WTC11 (cell line): ENCODE data around the gene SMIM5. TPM values are rescaled to one million over a fixed set of nuclear protein-coding genes. Genes with fewer than 3 reads are reported as not detected.
A peak's percentile ranks its signal among the peaks of the same experiment; 100 is the strongest.

Experiments
- ATAC-seq: fragments of 200-7000 bp; cut with Tn5 transposase; 2 replicates; pipeline ENCODE4 v1.10.0; 2021; ENCODE audit warnings: mild to moderate bottlenecking, moderate library complexity
- CTCF ChIA-PET: fragments of 300-600 bp; sonication (Branson Sonifier 250); formaldehyde crosslinking; loops from one replicate; lab custom pipeline; 2021; ENCODE audit warnings: antibody characterized with exemption; lab: Charles Lee
- POLR2A ChIA-PET: fragments of 350-600 bp; sonication (Branson Sonifier 250); formaldehyde crosslinking; loops from one replicate; lab custom pipeline; 2021; ENCODE audit warnings: antibody characterized with exemption; lab: Charles Lee
- DNase-seq: peaks from one replicate; pipeline ENCODE4 v3.0.0; 2021; ENCODE audit warnings: low spot score
- H3K27ac Mint-ChIP-seq: 2 replicates; pipeline ENCODE4 v1.8.0; 2021; ENCODE audit warnings: mixed read lengths
- H3K27me3 Mint-ChIP-seq: 2 replicates; pipeline ENCODE4 v1.8.0; 2021; ENCODE audit warnings: low read depth, mild to moderate bottlenecking, moderate library complexity, mixed read lengths
- H3K36me3 Mint-ChIP-seq: 2 replicates; pipeline ENCODE4 v1.8.0; 2021; ENCODE audit warnings: mixed read lengths
- H3K4me1 Mint-ChIP-seq: 2 replicates; pipeline ENCODE4 v1.8.0; 2022; ENCODE audit warnings: mixed read lengths
- H3K4me3 Mint-ChIP-seq: 2 replicates; pipeline ENCODE4 v1.8.0; 2021; ENCODE audit warnings: mild to moderate bottlenecking, moderate library complexity, mixed read lengths
- H3K9me3 Mint-ChIP-seq: 2 replicates; pipeline ENCODE4 v1.8.0; 2021; ENCODE audit warnings: mixed read lengths
- AR ChIP-seq: fragments of 250-450 bp; sonication (Bioruptor Pico); IDR thresholded peaks from 2 replicates; pipeline ENCODE4 v1.9.0; 2021; ENCODE audit warnings: mild to moderate bottlenecking
- ATF1 ChIP-seq: sonication (generic); formaldehyde crosslinking; IDR thresholded peaks from 2 replicates; pipeline ENCODE4 v1.8.1; 2023; ENCODE audit warnings: mild to moderate bottlenecking, moderate library complexity, missing genetic modification reagents
- CREM ChIP-seq: sonication (generic); formaldehyde crosslinking; IDR thresholded peaks from 2 replicates; pipeline ENCODE4 v1.8.1; 2022; ENCODE audit warnings: mild to moderate bottlenecking, missing genetic modification reagents, moderate library complexity
- ELF4 ChIP-seq: sonication (generic); formaldehyde crosslinking; IDR thresholded peaks from 2 replicates; pipeline ENCODE4 v1.8.1; 2022; ENCODE audit warnings: low read depth, mild to moderate bottlenecking, moderate library complexity, missing genetic modification reagents
- ESRRA ChIP-seq: sonication (generic); formaldehyde crosslinking; IDR thresholded peaks from 2 replicates; pipeline ENCODE4 v1.8.1; 2022; ENCODE audit warnings: mild to moderate bottlenecking, missing genetic modification reagents, borderline replicate concordance
- FOXP1 ChIP-seq: sonication (generic); formaldehyde crosslinking; IDR thresholded peaks from 2 replicates; pipeline ENCODE4 v1.8.0; 2022; ENCODE audit warnings: missing genetic modification reagents, mild to moderate bottlenecking, moderate library complexity, borderline replicate concordance
- GTF2I ChIP-seq: fragments of 250-450 bp; sonication (Bioruptor Pico); conservative IDR thresholded peaks from 2 replicates; pipeline ENCODE4 v1.4.0; 2021; ENCODE audit warnings: mild to moderate bottlenecking
- JAZF1 ChIP-seq: fragments of 250-450 bp; sonication (Bioruptor Pico); IDR thresholded peaks from 2 replicates; pipeline ENCODE4 v1.9.0; 2021; ENCODE audit warnings: moderate library complexity, mild to moderate bottlenecking, inconsistent platforms
- MAX ChIP-seq: sonication (generic); formaldehyde crosslinking; IDR thresholded peaks from 2 replicates; pipeline ENCODE4 v1.8.0; 2022; ENCODE audit warnings: mild to moderate bottlenecking, missing genetic modification reagents
- PRDM15 ChIP-seq: sonication (generic); formaldehyde crosslinking; IDR thresholded peaks from 2 replicates; pipeline ENCODE4 v1.8.0; 2022; ENCODE audit warnings: missing genetic modification reagents
- PREB ChIP-seq: sonication (generic); formaldehyde crosslinking; IDR thresholded peaks from 2 replicates; pipeline ENCODE4 v1.8.1; 2022; ENCODE audit warnings: mild to moderate bottlenecking, missing genetic modification reagents, moderate library complexity, borderline replicate concordance
- RELA ChIP-seq: sonication (generic); formaldehyde crosslinking; IDR thresholded peaks from 2 replicates; pipeline ENCODE4 v1.8.1; 2022; ENCODE audit warnings: missing genetic modification reagents, mild to moderate bottlenecking, borderline replicate concordance
- RORB ChIP-seq: fragments of 250-450 bp; sonication (Bioruptor Pico); IDR thresholded peaks from 2 replicates; pipeline ENCODE4 v1.9.0; 2021; ENCODE audit warnings: mild to moderate bottlenecking
- SMAD4 ChIP-seq: sonication (generic); formaldehyde crosslinking; IDR thresholded peaks from 2 replicates; pipeline ENCODE4 v1.8.0; 2022; ENCODE audit warnings: mild to moderate bottlenecking, missing genetic modification reagents
- TEAD1 ChIP-seq: sonication (generic); formaldehyde crosslinking; IDR thresholded peaks from 2 replicates; pipeline ENCODE4 v1.8.0; 2022; ENCODE audit warnings: mild to moderate bottlenecking, missing genetic modification reagents
- TEAD4 ChIP-seq: sonication (generic); formaldehyde crosslinking; IDR thresholded peaks from 2 replicates; pipeline ENCODE4 v1.8.0; 2022; ENCODE audit warnings: mild to moderate bottlenecking, missing genetic modification reagents
- USF2 ChIP-seq: sonication (generic); formaldehyde crosslinking; IDR thresholded peaks from 2 replicates; pipeline ENCODE4 v1.8.1; 2023; ENCODE audit warnings: mild to moderate bottlenecking, missing genetic modification reagents, moderate library complexity
- ZNF232 ChIP-seq: sonication (generic); formaldehyde crosslinking; IDR thresholded peaks from 2 replicates; pipeline ENCODE4 v1.8.0; 2022; ENCODE audit warnings: mild to moderate bottlenecking, missing genetic modification reagents
- ZNF317 ChIP-seq: sonication (generic); formaldehyde crosslinking; IDR thresholded peaks from 2 replicates; pipeline ENCODE4 v1.8.1; 2023; ENCODE audit warnings: low read depth, mild to moderate bottlenecking, moderate library complexity, missing genetic modification reagents, borderline replicate concordance
- ZNF396 ChIP-seq: fragments of 250-450 bp; sonication (Bioruptor Pico); IDR thresholded peaks from 2 replicates; pipeline ENCODE4 v1.8.0; 2021; ENCODE audit warnings: mild to moderate bottlenecking, moderate library complexity, borderline replicate concordance
- ZNF423 ChIP-seq: fragments of 250-450 bp; sonication (Bioruptor Pico); IDR thresholded peaks from 2 replicates; pipeline ENCODE4 v2.1.2; 2022; ENCODE audit warnings: mild to moderate bottlenecking, moderate library complexity
- ZNF425 ChIP-seq: fragments of 250-450 bp; sonication (Bioruptor Pico); conservative IDR thresholded peaks from 2 replicates; pipeline ENCODE4 v1.9.0; 2021; ENCODE audit warnings: mild to moderate bottlenecking
- ZNF671 ChIP-seq: fragments of 250-450 bp; sonication (Bioruptor Pico); IDR thresholded peaks from 2 replicates; pipeline ENCODE4 v1.8.0; 2021; ENCODE audit warnings: mild to moderate bottlenecking
- total RNA-seq: library from RNA; stranded (reverse); gene quantifications from 3 replicates; pipeline ENCODE4 v1.2.3, GENCODE V29; 2021

The SMIM5 gene
- total RNA-seq, 1 experiment from 2014 or later: not detected

- no peak for TF ChIP-seq USF2 (CRISPR knock-in tag)
- no peak for TF ChIP-seq CREM
- TF ChIP-seq JAZF1 (CRISPR knock-in tag): no peak
- no peak for TF ChIP-seq ATF1 (CRISPR knock-in tag)
Observed at GRCh38 chr17:75642784-75643642, 9.8 kb downstream of the SMIM5 start (continued).

- no peaks in the 10 kb centered on the region for H3K27me3 Mint-ChIP-seq
- ATAC-seq: no peak
- no peaks in the 10 kb centered on the region for H3K9me3 Mint-ChIP-seq
- CTCF ChIA-PET: interaction anchor here (0.7 to 22.8 kb wide), 6 partner anchors 9 to 110 kb away, joined by 3 to 456 read pairs (median 28); partner anchors contain the start of gene SMIM5
- no peak for DNase-seq
- peaks cover 18% of the 10 kb centered on the region for H3K4me1 Mint-ChIP-seq
- no peaks in the 10 kb centered on the region; the same call in 1 of the 2 replicates for H3K36me3 Mint-ChIP-seq
- H3K4me3 Mint-ChIP-seq: no peak overlapping the region
- peak overlapping the region; percentile 80 for H3K27ac Mint-ChIP-seq
- TF ChIP-seq ESRRA (CRISPR knock-in tag): no peak
- no peak for TF ChIP-seq ZNF425
- no peak for TF ChIP-seq SMAD4 (CRISPR knock-in tag)
- TF ChIP-seq TEAD1 (CRISPR knock-in tag): no peak
- no peak for TF ChIP-seq ZNF396 (CRISPR knock-in tag)
- no peak for TF ChIP-seq ELF4 (CRISPR knock-in tag)
- TF ChIP-seq PREB (CRISPR knock-in tag): no peak
- no peak for TF ChIP-seq RORB (CRISPR knock-in tag)
- TF ChIP-seq ZNF423: no peak
- TF ChIP-seq PRDM15: no peak
- TF ChIP-seq, all 79 proteins: peak for 0
- POLR2A ChIA-PET: interaction anchor here (0.9 kb wide), 1 partner anchor 136 kb away, joined by 3 read pairs; no protein-coding TSS in a partner anchor
Observed at GRCh38 chr17:75643643-75644017, 10.4 kb downstream of the SMIM5 start.

- peaks cover 18% of the 10 kb centered on the region for H3K4me1 Mint-ChIP-seq
- no peak overlapping the region for H3K4me3 Mint-ChIP-seq
- H3K27me3 Mint-ChIP-seq: no peaks in the 10 kb centered on the region
- POLR2A ChIA-PET: no interaction called here
- peaks cover 11% of the 10 kb centered on the region for H3K36me3 Mint-ChIP-seq
- ATAC-seq (no peak), DNase-seq (no peak)
- H3K27ac Mint-ChIP-seq: peak overlapping the region; percentile 73
- CTCF ChIA-PET: interaction anchor here (1.0 to 22.8 kb wide), 7 partner anchors 7 to 108 kb away, joined by 3 to 456 read pairs (median 23); partner anchors contain the start of gene SMIM5
- no peaks in the 10 kb centered on the region for H3K9me3 Mint-ChIP-seq
- TF ChIP-seq ZNF232 (CRISPR knock-in tag): no peak
- TF ChIP-seq FOXP1 (CRISPR knock-in tag): no peak
- no peak for TF ChIP-seq GTF2I
- TF ChIP-seq AR: no peak
- TF ChIP-seq ZNF671 (CRISPR knock-in tag): no peak
- TF ChIP-seq RELA (CRISPR knock-in tag): no peak
- no peak for TF ChIP-seq TEAD4 (CRISPR knock-in tag)
- TF ChIP-seq MAX (CRISPR knock-in tag): no peak
- no peak for TF ChIP-seq ZNF317 (CRISPR knock-in tag)
Observed at GRCh38 chr17:75645501-75645888, 12.3 kb downstream of the SMIM5 start.
